ENCODE data around the gene PEX10.

DNA sequence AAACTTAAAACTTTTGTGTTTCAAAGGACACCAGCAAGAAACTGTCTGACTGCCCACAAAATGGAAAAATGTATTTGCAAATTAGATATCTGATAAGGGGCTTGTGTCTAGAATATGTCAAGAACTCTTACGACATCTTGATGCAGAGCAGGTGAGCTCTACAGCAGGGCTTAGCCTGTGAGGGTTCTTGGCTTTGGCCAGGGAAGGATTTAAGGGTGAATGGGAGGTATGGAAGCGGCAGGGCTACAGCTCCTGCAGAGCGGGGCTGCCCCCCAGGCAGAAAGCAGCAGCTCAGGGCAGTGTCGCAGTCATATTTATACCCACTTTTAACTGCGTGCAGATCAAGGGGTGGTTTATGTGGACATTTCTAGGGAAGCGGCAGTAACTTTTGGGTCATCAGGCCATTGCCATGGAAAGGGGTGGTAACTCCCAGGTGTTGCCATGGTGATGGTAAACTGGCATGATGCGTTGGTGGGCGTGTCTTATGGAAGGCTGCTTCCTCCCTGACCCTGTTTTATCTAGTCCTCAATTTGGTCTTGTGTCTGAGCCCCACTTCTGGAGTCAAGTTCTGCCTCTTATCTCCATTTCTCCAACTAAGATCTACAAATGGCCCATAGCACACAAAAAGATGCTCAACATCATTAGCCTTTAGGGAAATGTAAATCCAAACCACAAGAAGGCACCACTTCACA, 44.2 kb downstream of the PEX10 start:
- TF ChIP-seq ZFX (IDR thresholded peaks at IDR 0.05): no peak
- TF ChIP-seq, protein P1, sequence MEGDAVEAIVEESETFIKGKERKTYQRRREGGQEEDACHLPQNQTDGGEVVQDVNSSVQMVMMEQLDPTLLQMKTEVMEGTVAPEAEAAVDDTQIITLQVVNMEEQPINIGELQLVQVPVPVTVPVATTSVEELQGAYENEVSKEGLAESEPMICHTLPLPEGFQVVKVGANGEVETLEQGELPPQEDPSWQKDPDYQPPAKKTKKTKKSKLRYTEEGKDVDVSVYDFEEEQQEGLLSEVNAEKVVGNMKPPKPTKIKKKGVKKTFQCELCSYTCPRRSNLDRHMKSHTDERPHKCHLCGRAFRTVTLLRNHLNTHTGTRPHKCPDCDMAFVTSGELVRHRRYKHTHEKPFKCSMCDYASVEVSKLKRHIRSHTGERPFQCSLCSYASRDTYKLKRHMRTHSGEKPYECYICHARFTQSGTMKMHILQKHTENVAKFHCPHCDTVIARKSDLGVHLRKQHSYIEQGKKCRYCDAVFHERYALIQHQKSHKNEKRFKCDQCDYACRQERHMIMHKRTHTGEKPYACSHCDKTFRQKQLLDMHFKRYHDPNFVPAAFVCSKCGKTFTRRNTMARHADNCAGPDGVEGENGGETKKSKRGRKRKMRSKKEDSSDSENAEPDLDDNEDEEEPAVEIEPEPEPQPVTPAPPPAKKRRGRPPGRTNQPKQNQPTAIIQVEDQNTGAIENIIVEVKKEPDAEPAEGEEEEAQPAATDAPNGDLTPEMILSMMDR (conservative IDR thresholded peaks at IDR 0.05): no peak

Data from C4-2B (cell line).